SIG-M5 treated with dmso at 0.1 percent for 504 hours (cell line): ENCODE data around the gene DBP.

Source experiments
- DNase-seq: peaks from one replicate; lab custom pipeline; 2025; ENCODE audit not compliant: unreplicated experiment; lab: John Stamatoyannopoulos, UW

The DBP gene

DNA sequence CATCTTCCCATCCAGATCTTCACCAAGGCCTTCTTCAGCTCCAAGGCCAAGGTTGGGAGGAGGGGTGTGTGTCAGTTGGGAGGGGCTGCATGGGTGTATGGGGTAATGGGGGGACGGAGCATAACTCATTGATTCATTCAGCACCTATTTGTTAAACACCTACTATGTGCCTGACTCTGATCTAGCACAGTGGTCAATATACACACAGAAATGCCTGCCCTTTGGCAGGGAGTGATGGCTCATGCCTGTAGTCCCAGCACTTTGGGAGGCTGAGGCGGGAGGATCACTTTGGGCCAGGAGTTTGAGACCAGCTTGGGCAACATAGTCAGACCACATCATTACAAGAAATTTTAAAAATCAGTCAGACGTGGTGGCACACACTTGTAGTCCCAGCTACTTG lies 49.8 kb downstream of the DBP start:
- DNase-seq, result no peak

DNA sequence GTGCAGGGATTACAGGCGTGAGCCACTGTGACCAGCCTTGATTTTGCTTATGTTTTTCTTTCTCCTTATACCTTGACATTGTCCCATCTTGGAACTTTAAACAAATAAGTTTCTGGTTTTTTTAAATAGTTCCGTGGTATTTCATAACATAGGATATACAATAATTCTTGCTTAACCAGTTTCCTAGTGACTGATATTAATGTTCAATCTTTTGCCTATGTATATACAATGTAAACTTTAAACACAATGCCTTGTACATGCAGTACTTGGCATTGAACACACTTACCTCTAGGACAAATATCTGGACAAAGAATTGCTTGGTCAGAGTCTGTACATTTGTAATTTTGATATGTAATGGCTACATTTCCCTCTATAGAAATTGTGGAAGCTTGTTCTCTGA lies 55.0 kb downstream of the DBP start:
- DNase-seq, result peak; percentile 43
